ENCODE results near the gene OR5M10.

GRCh38 chr11:56533054-56533740 is 44.3 kb downstream of the OR5M10 start:
- no peak for TF ChIP-seq CTCF (IDR thresholded peaks at IDR 0.05; ENCODE audit: low read depth, low read length, missing input control)
- TF ChIP-seq, protein P1, sequence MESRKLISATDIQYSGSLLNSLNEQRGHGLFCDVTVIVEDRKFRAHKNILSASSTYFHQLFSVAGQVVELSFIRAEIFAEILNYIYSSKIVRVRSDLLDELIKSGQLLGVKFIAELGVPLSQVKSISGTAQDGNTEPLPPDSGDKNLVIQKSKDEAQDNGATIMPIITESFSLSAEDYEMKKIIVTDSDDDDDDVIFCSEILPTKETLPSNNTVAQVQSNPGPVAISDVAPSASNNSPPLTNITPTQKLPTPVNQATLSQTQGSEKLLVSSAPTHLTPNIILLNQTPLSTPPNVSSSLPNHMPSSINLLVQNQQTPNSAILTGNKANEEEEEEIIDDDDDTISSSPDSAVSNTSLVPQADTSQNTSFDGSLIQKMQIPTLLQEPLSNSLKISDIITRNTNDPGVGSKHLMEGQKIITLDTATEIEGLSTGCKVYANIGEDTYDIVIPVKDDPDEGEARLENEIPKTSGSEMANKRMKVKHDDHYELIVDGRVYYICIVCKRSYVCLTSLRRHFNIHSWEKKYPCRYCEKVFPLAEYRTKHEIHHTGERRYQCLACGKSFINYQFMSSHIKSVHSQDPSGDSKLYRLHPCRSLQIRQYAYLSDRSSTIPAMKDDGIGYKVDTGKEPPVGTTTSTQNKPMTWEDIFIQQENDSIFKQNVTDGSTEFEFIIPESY (IDR thresholded peaks at IDR 0.05): no peak
- TF ChIP-seq, protein P2, sequence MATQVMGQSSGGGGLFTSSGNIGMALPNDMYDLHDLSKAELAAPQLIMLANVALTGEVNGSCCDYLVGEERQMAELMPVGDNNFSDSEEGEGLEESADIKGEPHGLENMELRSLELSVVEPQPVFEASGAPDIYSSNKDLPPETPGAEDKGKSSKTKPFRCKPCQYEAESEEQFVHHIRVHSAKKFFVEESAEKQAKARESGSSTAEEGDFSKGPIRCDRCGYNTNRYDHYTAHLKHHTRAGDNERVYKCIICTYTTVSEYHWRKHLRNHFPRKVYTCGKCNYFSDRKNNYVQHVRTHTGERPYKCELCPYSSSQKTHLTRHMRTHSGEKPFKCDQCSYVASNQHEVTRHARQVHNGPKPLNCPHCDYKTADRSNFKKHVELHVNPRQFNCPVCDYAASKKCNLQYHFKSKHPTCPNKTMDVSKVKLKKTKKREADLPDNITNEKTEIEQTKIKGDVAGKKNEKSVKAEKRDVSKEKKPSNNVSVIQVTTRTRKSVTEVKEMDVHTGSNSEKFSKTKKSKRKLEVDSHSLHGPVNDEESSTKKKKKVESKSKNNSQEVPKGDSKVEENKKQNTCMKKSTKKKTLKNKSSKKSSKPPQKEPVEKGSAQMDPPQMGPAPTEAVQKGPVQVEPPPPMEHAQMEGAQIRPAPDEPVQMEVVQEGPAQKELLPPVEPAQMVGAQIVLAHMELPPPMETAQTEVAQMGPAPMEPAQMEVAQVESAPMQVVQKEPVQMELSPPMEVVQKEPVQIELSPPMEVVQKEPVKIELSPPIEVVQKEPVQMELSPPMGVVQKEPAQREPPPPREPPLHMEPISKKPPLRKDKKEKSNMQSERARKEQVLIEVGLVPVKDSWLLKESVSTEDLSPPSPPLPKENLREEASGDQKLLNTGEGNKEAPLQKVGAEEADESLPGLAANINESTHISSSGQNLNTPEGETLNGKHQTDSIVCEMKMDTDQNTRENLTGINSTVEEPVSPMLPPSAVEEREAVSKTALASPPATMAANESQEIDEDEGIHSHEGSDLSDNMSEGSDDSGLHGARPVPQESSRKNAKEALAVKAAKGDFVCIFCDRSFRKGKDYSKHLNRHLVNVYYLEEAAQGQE (IDR thresholded peaks at IDR 0.05): no peak
- no peak for TF ChIP-seq FOXA1 (IDR thresholded peaks at IDR 0.05)
- TF ChIP-seq, protein P3, sequence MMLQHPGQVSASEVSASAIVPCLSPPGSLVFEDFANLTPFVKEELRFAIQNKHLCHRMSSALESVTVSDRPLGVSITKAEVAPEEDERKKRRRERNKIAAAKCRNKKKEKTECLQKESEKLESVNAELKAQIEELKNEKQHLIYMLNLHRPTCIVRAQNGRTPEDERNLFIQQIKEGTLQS (IDR thresholded peaks at IDR 0.05): no peak
- TF ChIP-seq TAF1 (conservative IDR thresholded peaks at IDR 0.05): no peak
- TF ChIP-seq HNF4G (IDR thresholded peaks at IDR 0.05): no peak
- no peak for TF ChIP-seq RXRA (IDR thresholded peaks at IDR 0.05)

Data from liver (tissue), 3 donors.